HepG2 (cell line): Measurements from ENCODE around the gene MTR. TPM values are rescaled to one million over a fixed set of nuclear protein-coding genes. Genes with fewer than 3 reads are reported as not detected.

Experiments used
- BCL3 ChIP-seq: sonication (generic); formaldehyde crosslinking; IDR thresholded peaks from 2 replicates; pipeline ENCODE4 v1.5.1; 2020; ENCODE audit warnings: mild to moderate bottlenecking, missing genetic modification reagents, moderate library complexity
- CBX2 ChIP-seq, 2 experiments: fragments of 200-600 bp in 1 of 2; sonication (generic); formaldehyde crosslinking in 1 of 2; IDR thresholded peaks; 2 replicates each; pipeline versions ENCODE4 v1.7.0 to v1.8.1; 2018 to 2022; ENCODE audit warnings: low read depth in 2 of 2, low read length in 1 of 2, mild to moderate bottlenecking in 1 of 2, missing genetic modification reagents in 1 of 2
- CCDC6 ChIP-seq: sonication (generic); formaldehyde crosslinking; IDR thresholded peaks from 2 replicates; pipeline ENCODE4 v1.8.1; 2022; ENCODE audit warnings: mild to moderate bottlenecking, missing genetic modification reagents, moderate library complexity
- CENPX ChIP-seq: sonication (generic); formaldehyde crosslinking; IDR thresholded peaks from 2 replicates; pipeline ENCODE4 v1.9.0; 2021; ENCODE audit warnings: mild to moderate bottlenecking, missing genetic modification reagents, moderate library complexity
- DBP ChIP-seq: sonication (generic); formaldehyde crosslinking; IDR thresholded peaks from 2 replicates; pipeline ENCODE4 v1.4.0; 2020; ENCODE audit warnings: missing genetic modification reagents; ENCODE audit errors: not compliant biosample characterization
- MXD3 ChIP-seq: IDR thresholded peaks from 2 replicates; pipeline ENCODE4 v1.6.1; 2016; ENCODE audit warnings: mild to moderate bottlenecking, missing biosample characterization, missing genetic modification reagents
- NFYC ChIP-seq: IDR thresholded peaks from 2 replicates; pipeline ENCODE4 v1.6.1; 2016; ENCODE audit warnings: missing genetic modification reagents, missing compliant biosample characterization
- SIX1 ChIP-seq: sonication (generic); formaldehyde crosslinking; IDR thresholded peaks from 2 replicates; pipeline ENCODE4 v1.4.0; 2020; ENCODE audit warnings: missing genetic modification reagents, borderline replicate concordance
- SSRP1 ChIP-seq: IDR thresholded peaks from 2 replicates; pipeline ENCODE4 v1.6.1; 2016; ENCODE audit warnings: control low read depth
- ZNF281 ChIP-seq: sonication (generic); formaldehyde crosslinking; IDR thresholded peaks from 2 replicates; pipeline ENCODE4 v1.4.0; 2020; ENCODE audit warnings: missing genetic modification reagents, borderline replicate concordance
- ZNF318 ChIP-seq: sonication (generic); formaldehyde crosslinking; IDR thresholded peaks from 2 replicates; pipeline ENCODE4 v1.4.0; 2020; ENCODE audit warnings: mild to moderate bottlenecking, missing genetic modification reagents
- ZNF350 ChIP-seq: sonication (generic); formaldehyde crosslinking; IDR thresholded peaks from 2 replicates; pipeline ENCODE4 v1.4.0; 2020; ENCODE audit warnings: mild to moderate bottlenecking, low read depth, missing genetic modification reagents, borderline replicate concordance
- ZNF432 ChIP-seq: sonication (generic); formaldehyde crosslinking; IDR thresholded peaks from 2 replicates; pipeline ENCODE4 v1.5.0; 2020; ENCODE audit warnings: missing genetic modification reagents, mild to moderate bottlenecking, borderline replicate concordance
- polyA plus RNA-seq, 8 experiments: library from polyadenylated mRNA; depleted of rRNA in 3 of 8; stranded (reverse) in 7 of 8; unstranded in 1 of 8; fragments of >200 nt; fragmentation: Illumina TruSeq in 4 of 8; extraction: Trizol in 4 of 8; gene quantifications; 2 replicates each; pipeline versions ENCODE4 v1.2.1 to v1.2.3, GENCODE V29; 2011 to 2016; ENCODE audit warnings: low read depth in 4 of 8, missing spikeins in 1 of 8, mixed read lengths in 1 of 8; ENCODE audit not compliant: insufficient read depth in 1 of 8
- total RNA-seq, 5 experiments: library from RNA; depleted of rRNA; stranded (reverse); fragments of >200 nt; fragmentation: Illumina TruSeq; extraction: Trizol; gene quantifications; 2 replicates each; pipeline ENCODE4 v1.2.3, GENCODE V29; 2016; ENCODE audit warnings: low read depth in 1 of 5

Gene MTR
- total and polyA plus RNA-seq, 2 of the 13 experiments (the other 11 are each of a cell fraction or from before 2014, with no cell fraction given), result 16.3 to 36.1 TPM

- TF ChIP-seq SIX1, result no peak; the same call in 1 of the 2 replicates
- no peak for TF ChIP-seq ZNF318 (CRISPR knock-in tag)
- TF ChIP-seq ZNF350, result no peak
- TF ChIP-seq ZNF281 (CRISPR knock-in tag), result no peak
- TF ChIP-seq SSRP1 (CRISPR knock-in tag), result no peak
- no peak for TF ChIP-seq NFYC (CRISPR knock-in tag)
- no peak for TF ChIP-seq BCL3 (CRISPR knock-in tag)
- no peak for TF ChIP-seq CBX2 (IDR thresholded peaks at IDR 0.05; ENCODE audit: low read depth, low read length)
- TF ChIP-seq CBX2 (CRISPR knock-in tag; IDR thresholded peaks at IDR 0.05; ENCODE audit: low read depth), result no peak
- TF ChIP-seq CCDC6, result no peak
- no peak for TF ChIP-seq ZNF432
- TF ChIP-seq MXD3, result no peak
- TF ChIP-seq DBP (CRISPR knock-in tag), result no peak
- no peak for TF ChIP-seq CENPX (CRISPR knock-in tag)
Observed at GRCh38 chr1:236904892-236905741, 110.0 kb downstream of the MTR start (continued).
